ENCODE measurements around the gene WWC1. TPM values are rescaled to one million over a fixed set of nuclear protein-coding genes. Genes with fewer than 3 reads are reported as not detected.

WWC1 gene
- total RNA-seq, 1 experiment from 2014 or later, result 97.7 TPM

DNA sequence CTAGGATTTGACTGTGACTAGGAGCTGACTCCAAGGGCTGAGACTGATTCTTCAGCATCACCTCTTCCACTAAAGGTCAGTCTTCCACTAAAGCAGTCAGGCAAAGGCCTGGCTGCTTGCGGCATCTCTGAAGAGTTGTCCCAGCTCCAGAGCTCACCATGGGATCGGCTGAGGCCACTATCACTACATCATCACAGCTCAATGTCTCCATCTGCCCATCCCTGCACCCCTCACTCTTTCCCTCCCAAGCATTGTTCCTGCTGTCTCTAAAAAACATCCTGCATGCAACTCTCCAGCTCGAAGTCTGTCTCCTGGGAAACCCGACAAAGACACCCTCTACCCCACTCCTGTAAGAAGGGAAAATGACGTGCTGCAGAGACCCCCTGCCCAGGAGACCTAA is 15.5 kb upstream of the WWC1 start:
- no peaks in the 10 kb centered on the region for H4K20me1 ChIP-seq (ENCODE audit: insufficient read depth)
- H3K9me2 ChIP-seq (ENCODE audit: insufficient read depth), result no peaks in the 10 kb centered on the region
- no peaks in the 10 kb centered on the region for H3K79me2 ChIP-seq (ENCODE audit: low read depth)
- no peak overlapping the region for H3K27ac ChIP-seq
- no peak overlapping the region for H2AFZ ChIP-seq
- no peak for DNase-seq
- no peaks in the 10 kb centered on the region for H3K36me3 ChIP-seq (ENCODE audit: low read depth)
- no peak for TF ChIP-seq EZH2 (IDR thresholded peaks at IDR 0.05; ENCODE audit: low read depth)
- TF ChIP-seq, protein P1, sequence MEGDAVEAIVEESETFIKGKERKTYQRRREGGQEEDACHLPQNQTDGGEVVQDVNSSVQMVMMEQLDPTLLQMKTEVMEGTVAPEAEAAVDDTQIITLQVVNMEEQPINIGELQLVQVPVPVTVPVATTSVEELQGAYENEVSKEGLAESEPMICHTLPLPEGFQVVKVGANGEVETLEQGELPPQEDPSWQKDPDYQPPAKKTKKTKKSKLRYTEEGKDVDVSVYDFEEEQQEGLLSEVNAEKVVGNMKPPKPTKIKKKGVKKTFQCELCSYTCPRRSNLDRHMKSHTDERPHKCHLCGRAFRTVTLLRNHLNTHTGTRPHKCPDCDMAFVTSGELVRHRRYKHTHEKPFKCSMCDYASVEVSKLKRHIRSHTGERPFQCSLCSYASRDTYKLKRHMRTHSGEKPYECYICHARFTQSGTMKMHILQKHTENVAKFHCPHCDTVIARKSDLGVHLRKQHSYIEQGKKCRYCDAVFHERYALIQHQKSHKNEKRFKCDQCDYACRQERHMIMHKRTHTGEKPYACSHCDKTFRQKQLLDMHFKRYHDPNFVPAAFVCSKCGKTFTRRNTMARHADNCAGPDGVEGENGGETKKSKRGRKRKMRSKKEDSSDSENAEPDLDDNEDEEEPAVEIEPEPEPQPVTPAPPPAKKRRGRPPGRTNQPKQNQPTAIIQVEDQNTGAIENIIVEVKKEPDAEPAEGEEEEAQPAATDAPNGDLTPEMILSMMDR (conservative IDR thresholded peaks at IDR 0.05), result no peak
- BruUV-seq (replicated peaks), result no TSS peak
- peaks cover 3% of the 10 kb centered on the region for H3K4me1 ChIP-seq (replicated peaks; ENCODE audit: insufficient read depth)
- no peaks in the 10 kb centered on the region for H3K27me3 ChIP-seq (ENCODE audit: insufficient read depth, low read depth)
- CTCF ChIA-PET, result no interaction called here
- POLR2A ChIA-PET (ENCODE audit: unreplicated experiment), result no interaction called here
- H3K9me3 ChIP-seq (ENCODE audit: insufficient read depth, low read depth), result no peaks in the 10 kb centered on the region
- intact Hi-C loops (cut with micrococcal nuclease; ENCODE audit: unreplicated experiment), result no loop called here
- H3K4me2 ChIP-seq, result no peak overlapping the region
- peaks cover 5% of the 10 kb centered on the region; the same call in 1 of the 2 replicates for H3F3A ChIP-seq (ENCODE audit: insufficient read depth, low read depth)
- H3K4me3 ChIP-seq, result no peak overlapping the region

DNA sequence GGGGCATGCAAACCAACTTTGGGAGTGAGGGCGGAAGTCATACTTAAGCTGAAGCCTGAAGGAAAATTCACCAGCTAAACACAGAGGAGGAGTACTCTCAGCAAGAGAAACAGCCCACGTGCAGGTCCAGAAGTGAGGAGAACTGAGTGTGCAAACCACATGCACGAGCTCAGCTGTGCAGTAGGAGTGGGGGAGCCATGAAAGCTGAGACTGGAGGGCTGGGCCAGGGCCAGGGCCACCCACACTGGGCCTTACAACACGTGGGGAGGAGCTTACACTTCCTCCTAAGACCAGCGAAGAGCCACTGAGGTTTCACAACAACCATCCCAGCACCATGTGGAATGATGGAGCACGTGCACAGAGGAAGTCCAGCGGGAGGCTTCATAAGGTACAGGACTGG is 9.3 kb upstream of the WWC1 start:
- no peak for DNase-seq
- H3K4me1 ChIP-seq (replicated peaks; ENCODE audit: insufficient read depth), result peaks cover 6% of the 10 kb centered on the region
- H3K9me3 ChIP-seq (ENCODE audit: insufficient read depth, low read depth), result 0 out of 2 replicates have a peak, but pooled peaks cover 7% of the 10 kb centered on the region
- peaks cover 4% of the 10 kb centered on the region; the same call in 1 of the 2 replicates for H3F3A ChIP-seq (ENCODE audit: insufficient read depth, low read depth)
- ChIA-PET POLR2A (ENCODE audit: unreplicated experiment) (interaction anchor here (0.7 kb wide), 1 partner anchor 1078 kb away, joined by 4 read pairs; no protein-coding TSS in a partner anchor), CTCF (interaction anchor here (0.6 kb wide), 2 partner anchors 12 to 17 kb away, joined by 4 to 9 read pairs; no protein-coding TSS in a partner anchor)
- H2AFZ ChIP-seq, result no peak overlapping the region
- intact Hi-C loops (cut with micrococcal nuclease; ENCODE audit: unreplicated experiment), result no loop called here
- no peaks in the 10 kb centered on the region for H3K27me3 ChIP-seq (ENCODE audit: insufficient read depth, low read depth)
- no peaks in the 10 kb centered on the region for H3K9me2 ChIP-seq (ENCODE audit: insufficient read depth)
- no peaks in the 10 kb centered on the region for H3K79me2 ChIP-seq (ENCODE audit: low read depth)
- H3K4me2 ChIP-seq, result no peak overlapping the region
- no peaks in the 10 kb centered on the region for H3K36me3 ChIP-seq (ENCODE audit: low read depth)
- H4K20me1 ChIP-seq (ENCODE audit: insufficient read depth), result no peaks in the 10 kb centered on the region
- no peak overlapping the region for H3K27ac ChIP-seq
- H3K4me3 ChIP-seq, result no peak overlapping the region
- TF ChIP-seq, protein P1 (conservative IDR thresholded peaks at IDR 0.05), result no peak
- no peak for TF ChIP-seq EZH2 (IDR thresholded peaks at IDR 0.05; ENCODE audit: low read depth)
- BruUV-seq (replicated peaks), result no TSS peak

DNA sequence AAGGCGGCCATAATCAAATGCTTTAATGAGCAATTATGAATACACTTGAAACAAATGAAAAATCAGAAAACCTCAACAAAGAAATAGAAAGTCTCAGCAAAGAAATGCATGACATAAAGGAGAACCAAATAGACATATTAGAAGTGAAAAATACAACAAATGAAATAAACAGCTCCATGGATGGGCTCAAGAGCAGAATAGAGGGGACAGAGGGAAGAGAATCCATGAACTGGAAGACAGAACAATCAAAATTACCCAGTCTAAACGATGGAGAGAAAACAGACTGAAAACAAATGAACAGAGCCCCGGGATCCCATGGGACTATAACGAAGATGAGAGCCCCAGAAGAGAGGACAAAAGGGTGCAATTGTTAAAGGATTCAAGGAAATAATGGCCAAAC is 6.6 kb upstream of the WWC1 start:
- Histone ChIP-seq H3K36me3 (ENCODE audit: low read depth) (no peaks in the 10 kb centered on the region), H3K9me2 (ENCODE audit: insufficient read depth) (no peaks in the 10 kb centered on the region), H3K4me1 (replicated peaks; ENCODE audit: insufficient read depth) (peaks cover 29% of the 10 kb centered on the region), H4K20me1 (ENCODE audit: insufficient read depth) (no peaks in the 10 kb centered on the region), H3K27ac (no peak overlapping the region), H3F3A (ENCODE audit: insufficient read depth, low read depth) (peaks cover 27% of the 10 kb centered on the region), H3K4me3 (no peak overlapping the region), H3K9me3 (ENCODE audit: insufficient read depth, low read depth) (0 out of 2 replicates have a peak, but pooled peaks cover 7% of the 10 kb centered on the region), H2AFZ (no peak overlapping the region), H3K27me3 (ENCODE audit: insufficient read depth, low read depth) (no peaks in the 10 kb centered on the region), H3K79me2 (ENCODE audit: low read depth) (no peaks in the 10 kb centered on the region; the same call in 1 of the 2 replicates), H3K4me2 (no peak overlapping the region)
- POLR2A ChIA-PET (ENCODE audit: unreplicated experiment), result no interaction called here
- no peak for TF ChIP-seq EZH2 (IDR thresholded peaks at IDR 0.05; ENCODE audit: low read depth)
- TF ChIP-seq, protein P1 (conservative IDR thresholded peaks at IDR 0.05), result no peak
- CTCF ChIA-PET, result interaction anchor here (0.5 kb wide), 1 partner anchor 15 kb away, joined by 3 read pairs; no protein-coding TSS in a partner anchor
- DNase-seq, result no peak
- intact Hi-C loops (cut with micrococcal nuclease; ENCODE audit: unreplicated experiment), result loop anchor here (5.0 kb wide), 1 partner anchor 202 kb away; the partner anchor contains the start of gene RARS1
- BruUV-seq (replicated peaks), result no TSS peak

All from PC-9 (cell line).